H4 (cell line): ENCODE results near the gene WAPL. TPM values are rescaled to one million over a fixed set of nuclear protein-coding genes. Genes with fewer than 3 reads are reported as not detected.

Experiments used
- DNase-seq: peaks from one replicate; pipeline ENCODE4 v3.0.0-alpha.2; 2015; ENCODE audit warnings: low spot score
- total RNA-seq: library from RNA; depleted of rRNA; stranded (reverse); fragments of >200 nt; shearing (Covaris generic); gene quantifications from 2 replicates; pipeline ENCODE4 v1.2.3, GENCODE V29; 2014

The WAPL gene
- total RNA-seq, 1 experiment from 2014 or later, result 23.8 TPM

DNA sequence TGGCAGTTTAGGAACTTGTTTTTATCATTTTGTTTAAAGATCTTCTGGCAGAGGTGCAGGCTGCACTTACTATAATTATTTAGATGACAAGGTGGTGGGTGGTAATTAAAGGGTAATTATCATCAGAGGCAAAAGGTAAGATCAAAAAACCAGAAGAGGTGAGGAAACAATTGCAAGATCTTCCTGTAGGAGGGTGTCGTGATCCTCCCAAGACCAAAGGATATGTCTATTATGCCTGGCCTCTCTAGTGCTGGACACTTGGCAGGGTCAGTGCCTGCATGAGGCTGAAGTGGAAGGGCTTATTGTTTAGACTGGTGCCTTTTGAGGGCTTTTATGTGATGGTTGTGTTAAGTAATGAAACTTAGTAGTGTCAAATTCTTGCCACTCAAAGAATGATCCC, 1.8 kb upstream of the WAPL start:
- DNase-seq, result no peak

GRCh38 chr10:86522510-86522855, 891 bp upstream of the WAPL start:
- no peak for DNase-seq

GRCh38 chr10:86520871-86521677, 518 bp downstream of the WAPL start:
- DNase-seq, result peak; percentile 18

- no peak for DNase-seq
These were observed 2.8 kb downstream of the WAPL start for GRCh38 chr10:86518781-86519180.

DNA sequence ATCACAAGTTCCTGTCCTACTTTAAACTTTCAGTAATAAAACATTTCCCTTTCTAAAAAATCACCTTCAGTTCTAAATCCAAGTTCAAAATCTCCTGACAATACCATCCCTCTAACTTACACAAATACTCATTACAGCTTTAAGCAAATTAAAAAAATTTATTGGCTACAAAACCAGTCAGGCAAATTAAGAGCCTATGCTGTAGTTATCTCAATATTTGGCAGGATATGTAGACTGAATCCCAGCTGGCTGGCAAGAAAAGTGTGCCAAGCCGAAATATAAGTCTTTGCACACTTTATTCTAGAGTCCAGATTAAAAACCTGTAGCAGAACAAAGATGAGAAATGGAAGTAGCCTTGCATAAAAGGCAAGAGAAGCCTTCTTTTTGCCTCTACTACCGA, 9.5 kb downstream of the WAPL start:
- DNase-seq, result no peak

- DNase-seq, result no peak
These were observed 10.3 kb downstream of the WAPL start for GRCh38 chr10:86511027-86511865.

- DNase-seq, result no peak
These were observed 12.4 kb downstream of the WAPL start for GRCh38 chr10:86509145-86509544.

GRCh38 chr10:86508217-86508616, 13.4 kb downstream of the WAPL start:
- DNase-seq, result no peak

DNA sequence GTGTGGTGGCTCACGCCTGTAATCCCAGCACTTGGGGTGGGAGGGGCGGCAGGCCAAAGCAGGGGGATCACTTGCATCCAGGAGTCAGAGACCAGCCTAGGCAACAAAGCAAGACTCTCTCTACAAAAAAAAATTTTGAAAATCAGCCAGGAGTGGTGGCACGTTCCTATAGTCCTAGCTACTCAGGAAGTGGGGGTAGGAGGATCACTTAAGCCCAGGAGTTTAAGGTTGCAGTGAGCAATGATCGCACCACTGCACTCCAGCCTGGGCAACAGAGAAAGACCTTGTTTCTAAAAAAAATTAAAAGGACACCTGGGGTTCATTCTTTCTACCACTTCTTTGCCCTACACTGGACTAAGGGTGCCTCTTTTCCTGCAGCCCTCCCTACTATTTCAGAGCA, 15.1 kb downstream of the WAPL start:
- no peak for DNase-seq

DNA sequence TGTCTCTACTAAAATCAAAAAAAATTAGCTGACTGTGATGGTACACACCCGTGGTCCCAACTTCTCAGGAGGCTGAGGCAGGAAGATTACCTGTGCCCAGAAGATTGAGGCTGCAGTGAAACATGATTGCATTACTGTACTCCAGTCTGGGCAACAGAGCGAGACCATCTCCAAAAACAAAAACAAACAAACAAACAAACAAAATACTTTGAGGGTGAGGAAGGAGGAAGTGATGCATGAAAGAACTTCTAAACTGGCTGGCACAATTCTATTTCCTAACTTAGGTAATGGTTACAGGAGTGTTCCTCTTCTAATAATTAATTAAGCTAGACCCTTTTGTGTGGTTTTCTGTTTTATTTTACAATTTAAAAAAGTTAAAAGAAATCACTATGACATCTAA, 15.5 kb downstream of the WAPL start:
- no peak for DNase-seq

- no peak for DNase-seq
These were observed 17.1 kb downstream of the WAPL start for GRCh38 chr10:86504510-86504909.

GRCh38 chr10:86500846-86501245, 20.7 kb downstream of the WAPL start:
- DNase-seq, result no peak

DNA sequence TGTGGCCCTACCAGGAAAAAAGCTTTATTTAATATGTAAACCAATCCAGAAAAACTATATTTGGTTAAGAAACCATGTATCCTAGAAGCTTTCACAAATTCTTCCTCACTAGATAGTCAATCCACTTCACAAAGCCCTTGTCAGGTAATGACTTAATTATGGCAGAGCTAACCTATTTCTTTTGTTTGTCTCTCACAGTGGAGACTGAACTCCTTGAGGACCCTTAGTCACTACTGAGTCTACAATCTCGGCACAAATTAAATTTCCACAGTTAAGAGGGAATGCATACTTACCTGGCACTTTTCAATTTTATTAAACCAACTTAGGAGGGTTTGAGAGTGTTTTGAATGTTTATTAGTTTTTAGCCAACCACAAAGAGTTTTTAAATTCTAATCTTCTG, 23.0 kb downstream of the WAPL start:
- no peak for DNase-seq

DNA sequence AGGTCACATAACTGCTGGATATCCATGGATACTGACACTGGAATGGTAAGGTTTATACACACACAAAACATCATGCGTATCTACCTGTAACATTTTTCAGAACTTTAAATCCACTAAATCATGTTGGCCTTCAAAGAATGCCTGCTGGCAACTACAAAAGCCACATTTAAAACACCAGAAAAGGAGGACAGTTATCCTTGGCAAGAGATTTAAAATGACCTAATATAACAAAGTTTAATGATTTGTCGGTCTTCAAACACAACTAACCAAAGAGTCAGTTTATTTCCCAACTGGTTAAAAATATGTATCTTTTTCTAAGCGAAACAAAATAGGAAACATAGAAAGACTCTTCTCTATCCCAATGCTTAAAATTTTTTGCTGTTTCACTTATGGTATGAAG, 24.0 kb downstream of the WAPL start:
- DNase-seq, result no peak

GRCh38 chr10:86489960-86490612, 31.5 kb downstream of the WAPL start:
- no peak for DNase-seq

DNA sequence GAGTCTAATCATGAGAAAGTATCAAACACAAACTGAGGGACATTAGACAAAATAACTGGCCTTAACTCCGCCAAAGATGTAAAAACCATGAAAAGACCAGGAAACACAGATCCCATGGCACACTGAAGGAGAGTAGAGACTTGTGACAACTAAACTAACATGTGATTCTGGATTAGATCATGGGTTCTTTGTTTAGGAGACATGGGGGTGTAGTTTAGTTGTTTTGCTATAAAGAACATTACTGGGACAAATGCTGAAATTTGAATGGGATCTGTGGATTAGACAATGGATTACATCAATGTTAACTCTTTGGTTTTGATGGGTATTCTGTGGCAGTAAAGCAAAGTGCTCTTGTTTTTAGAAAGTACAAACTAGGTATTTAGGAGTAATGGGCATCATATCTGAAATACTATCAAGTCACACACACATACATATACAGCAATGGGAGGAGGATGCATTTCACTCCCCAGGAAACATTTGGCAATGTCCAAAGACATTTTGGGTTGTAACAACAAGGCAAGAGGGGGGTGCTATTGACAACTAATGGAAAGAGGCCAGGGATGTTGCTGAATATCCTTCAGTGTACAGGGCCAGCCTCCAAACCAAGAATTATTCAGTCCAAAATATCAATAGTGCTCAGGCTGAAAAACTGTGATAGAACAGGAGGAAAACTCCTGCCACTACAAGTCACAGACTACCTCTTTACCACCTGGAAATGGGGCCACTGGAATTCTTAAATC, 32.4 kb downstream of the WAPL start:
- no peak for DNase-seq

GRCh38 chr10:86486856-86487255, 34.7 kb downstream of the WAPL start:
- DNase-seq, result no peak

DNA sequence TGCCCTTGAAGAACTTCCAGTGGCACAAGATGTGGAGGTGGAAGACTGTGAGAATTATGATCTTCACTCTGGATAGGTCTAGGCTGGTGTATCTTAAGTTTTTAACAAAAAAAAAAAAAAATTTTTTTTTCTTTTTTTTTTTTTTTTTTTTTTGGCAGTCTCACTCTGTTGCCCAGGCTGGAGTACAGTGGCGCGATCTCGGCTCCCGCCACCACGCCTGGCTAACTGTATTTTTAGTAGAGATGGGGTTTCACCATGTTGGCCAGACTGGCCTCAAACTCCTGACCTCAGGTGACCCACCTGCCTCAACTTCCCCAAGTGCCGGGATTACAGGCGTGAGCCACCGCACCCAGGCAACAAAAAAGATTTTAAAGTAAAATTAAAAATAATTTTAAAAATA, 37.9 kb downstream of the WAPL start:
- no peak for DNase-seq

GRCh38 chr10:86481761-86482160, 39.8 kb downstream of the WAPL start:
- no peak for DNase-seq

DNA sequence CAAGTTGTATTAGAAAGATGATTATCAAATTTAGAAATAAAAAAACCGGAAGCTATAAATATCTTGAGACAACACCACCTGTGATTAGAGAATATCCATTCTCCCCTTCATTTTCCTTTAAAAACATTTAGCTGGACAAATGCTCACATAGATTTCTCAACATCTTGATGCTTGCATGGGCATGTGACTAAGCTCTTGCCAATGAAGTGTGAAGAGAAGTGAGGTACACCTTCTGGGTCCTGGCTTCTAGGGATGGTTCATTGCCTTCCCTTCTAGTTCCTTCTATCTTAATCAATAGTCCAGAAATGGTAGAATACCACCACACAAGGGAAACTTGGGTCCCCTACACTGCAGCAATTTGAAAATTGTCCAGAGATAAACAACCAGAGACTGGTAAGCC, 41.0 kb downstream of the WAPL start:
- DNase-seq, result no peak

- no peak for DNase-seq
These were observed 49.5 kb downstream of the WAPL start for GRCh38 chr10:86472061-86472460.
